ENCODE data around the gene AGR2. TPM values are rescaled to one million over a fixed set of nuclear protein-coding genes. Genes with fewer than 3 reads are reported as not detected.

Gene AGR2
- total RNA-seq, 2 experiments from 2014 or later = not detected

DNA sequence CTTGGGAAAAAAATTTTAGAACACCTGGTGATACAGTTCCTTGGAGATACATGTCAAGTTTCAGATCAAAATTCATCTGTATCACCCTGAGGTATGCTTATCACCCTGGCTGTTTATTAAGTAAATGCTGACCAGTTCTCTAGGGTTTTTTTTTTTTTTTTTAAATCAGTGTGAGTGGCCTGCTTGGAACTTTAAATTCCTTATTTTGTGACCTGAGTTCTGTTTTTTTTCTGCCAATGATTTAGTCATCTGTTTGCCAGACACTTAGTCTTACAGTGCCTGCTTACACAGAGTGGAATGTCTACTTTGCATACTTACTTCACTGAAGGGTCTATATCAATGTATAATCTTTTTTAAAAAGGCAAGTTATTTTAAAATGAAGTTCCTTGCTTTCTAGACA is 49.4 kb downstream of the AGR2 start:
- H3K36me3 Mint-ChIP-seq (ENCODE audit: low read depth) = no peaks in the 10 kb centered on the region

DNA sequence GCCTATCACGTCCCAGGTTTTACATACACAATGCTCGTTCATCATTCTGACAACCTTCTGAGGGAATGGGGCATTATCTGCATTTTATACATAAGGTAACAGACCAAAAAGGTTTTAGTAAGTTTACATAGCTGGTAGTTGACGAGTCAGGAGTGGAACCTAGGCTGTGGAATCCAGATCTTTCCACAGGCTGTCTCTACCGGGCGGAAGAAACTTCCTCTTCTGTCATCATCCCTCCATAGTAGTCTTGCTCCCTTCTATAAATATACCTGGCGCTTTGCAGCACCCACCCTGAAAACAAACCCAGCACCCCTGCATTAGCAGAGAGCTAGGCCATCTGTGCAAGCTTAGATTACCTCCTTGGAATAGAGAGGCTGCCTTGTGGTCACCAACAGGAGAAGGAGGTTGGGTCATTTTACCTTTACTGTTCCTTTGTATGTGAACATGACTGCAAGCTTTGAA is 49.9 kb downstream of the AGR2 start:
- peaks cover 11% of the 10 kb centered on the region for H3K4me1 Mint-ChIP-seq (ENCODE audit: low read depth)
- DNase-seq (no peak), ATAC-seq (ENCODE audit: poor library complexity) (no peak)
- peak overlapping the region; percentile 88 for H3K4me3 Mint-ChIP-seq
- H3K27me3 Mint-ChIP-seq = peaks cover 45% of the 10 kb centered on the region
- H3K36me3 ChIP-seq (ENCODE audit: insufficient read depth, low read length) = no peaks in the 10 kb centered on the region
- TF ChIP-seq, protein P1, sequence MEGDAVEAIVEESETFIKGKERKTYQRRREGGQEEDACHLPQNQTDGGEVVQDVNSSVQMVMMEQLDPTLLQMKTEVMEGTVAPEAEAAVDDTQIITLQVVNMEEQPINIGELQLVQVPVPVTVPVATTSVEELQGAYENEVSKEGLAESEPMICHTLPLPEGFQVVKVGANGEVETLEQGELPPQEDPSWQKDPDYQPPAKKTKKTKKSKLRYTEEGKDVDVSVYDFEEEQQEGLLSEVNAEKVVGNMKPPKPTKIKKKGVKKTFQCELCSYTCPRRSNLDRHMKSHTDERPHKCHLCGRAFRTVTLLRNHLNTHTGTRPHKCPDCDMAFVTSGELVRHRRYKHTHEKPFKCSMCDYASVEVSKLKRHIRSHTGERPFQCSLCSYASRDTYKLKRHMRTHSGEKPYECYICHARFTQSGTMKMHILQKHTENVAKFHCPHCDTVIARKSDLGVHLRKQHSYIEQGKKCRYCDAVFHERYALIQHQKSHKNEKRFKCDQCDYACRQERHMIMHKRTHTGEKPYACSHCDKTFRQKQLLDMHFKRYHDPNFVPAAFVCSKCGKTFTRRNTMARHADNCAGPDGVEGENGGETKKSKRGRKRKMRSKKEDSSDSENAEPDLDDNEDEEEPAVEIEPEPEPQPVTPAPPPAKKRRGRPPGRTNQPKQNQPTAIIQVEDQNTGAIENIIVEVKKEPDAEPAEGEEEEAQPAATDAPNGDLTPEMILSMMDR (IDR thresholded peaks at IDR 0.05) = no peak
- peaks cover 10% of the 10 kb centered on the region for H3K4me1 ChIP-seq (ENCODE audit: insufficient read depth, low read length)
- no peak overlapping the region for H3K27ac Mint-ChIP-seq
- H3K4me3 ChIP-seq (ENCODE audit: low read length) = no peak overlapping the region
- intact Hi-C loops (cut with DNase I, micrococcal nuclease) = no loop called here
- H3K9me3 Mint-ChIP-seq = no peaks in the 10 kb centered on the region
- no peaks in the 10 kb centered on the region for H3K9me3 ChIP-seq (ENCODE audit: control insufficient read depth in 1 of 2, insufficient read depth in 1 of 2, low read length in 2 of 2)
- no peak overlapping the region for H3K27ac ChIP-seq (ENCODE audit: low read depth in 1 of 2, low read length in 2 of 2)
- CTCF ChIA-PET = no interaction called here
- peaks cover 17 to 36% of the 10 kb centered on the region in 2 experiments for H3K27me3 ChIP-seq (ENCODE audit: control insufficient read depth in 1 of 2, insufficient read depth in 2 of 2, low read length in 2 of 2)
- no peaks in the 10 kb centered on the region for H3K36me3 Mint-ChIP-seq (ENCODE audit: low read depth)
- POLR2A ChIA-PET = no interaction called here

More for the DNA sequence above, 49.4 kb downstream of the AGR2 start:
- H3K9me3 Mint-ChIP-seq = no peaks in the 10 kb centered on the region
- H3K4me1 Mint-ChIP-seq (ENCODE audit: low read depth) = peaks cover 11% of the 10 kb centered on the region
- TF ChIP-seq, protein P1 (IDR thresholded peaks at IDR 0.05) = no peak
- ChIA-PET POLR2A (no interaction called here), CTCF (no interaction called here)
- H3K27ac Mint-ChIP-seq = no peak overlapping the region
- Histone ChIP-seq H3K4me1 (ENCODE audit: insufficient read depth, low read length) (peaks cover 10% of the 10 kb centered on the region), H3K9me3 (ENCODE audit: control insufficient read depth in 1 of 2, insufficient read depth in 1 of 2, low read length in 2 of 2) (no peaks in the 10 kb centered on the region), H3K27ac (ENCODE audit: low read depth in 1 of 2, low read length in 2 of 2) (no peak overlapping the region), H3K36me3 (ENCODE audit: insufficient read depth, low read length) (no peaks in the 10 kb centered on the region), H3K4me3 (ENCODE audit: low read length) (no peak overlapping the region), H3K27me3 (ENCODE audit: control insufficient read depth in 1 of 2, insufficient read depth in 2 of 2, low read length in 2 of 2) (peaks cover 17 to 33% of the 10 kb centered on the region in 2 experiments)
- DNase-seq (no peak), ATAC-seq (ENCODE audit: poor library complexity) (no peak)
- H3K27me3 Mint-ChIP-seq = peaks cover 45% of the 10 kb centered on the region
- intact Hi-C loops (cut with DNase I, micrococcal nuclease) = no loop called here
- H3K4me3 Mint-ChIP-seq = peak overlapping the region; percentile 23

DNA sequence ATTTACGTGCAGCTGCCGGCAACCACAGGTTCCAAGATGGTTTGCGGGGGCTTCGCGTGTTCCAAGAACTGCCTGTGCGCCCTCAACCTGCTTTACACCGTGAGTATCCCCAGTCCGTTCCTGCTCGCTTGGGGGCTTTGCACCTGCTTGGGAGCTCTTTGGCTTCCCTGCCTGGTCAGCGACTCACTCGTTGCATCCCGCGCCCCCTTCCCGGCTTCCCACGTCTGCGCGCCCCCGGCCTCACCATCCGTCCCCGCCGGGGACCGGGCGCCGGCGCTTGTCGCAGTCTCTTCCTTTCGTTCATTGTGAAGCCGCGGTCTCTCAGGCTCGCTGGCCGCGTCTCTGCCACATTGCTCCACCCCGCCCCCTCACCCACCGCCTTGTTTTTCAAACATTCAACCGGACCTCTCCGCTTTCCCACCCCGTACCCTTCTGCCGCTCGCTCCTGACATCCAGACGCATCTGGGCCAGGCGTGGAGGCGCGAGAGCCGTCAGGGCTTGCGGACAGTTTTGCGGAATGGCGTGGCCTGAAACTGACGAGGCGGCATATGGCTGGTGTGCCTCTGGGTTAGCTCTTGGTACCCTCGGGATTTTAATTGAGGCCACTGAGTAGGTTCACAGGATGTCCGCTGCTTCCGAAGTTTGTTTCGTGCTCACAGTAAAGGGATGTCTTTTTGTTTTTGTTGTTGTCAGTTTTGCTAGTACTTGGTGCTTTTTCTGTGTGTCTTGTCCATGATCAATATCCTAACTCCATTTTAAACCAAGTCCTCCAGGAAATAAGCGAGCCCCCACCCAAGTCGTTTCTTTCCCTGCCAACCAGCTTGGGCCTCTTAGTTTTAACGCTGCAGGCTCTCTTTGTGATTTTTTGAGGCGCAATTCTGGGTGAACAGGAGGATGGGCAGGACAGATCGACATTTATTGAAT is 50.6 kb downstream of the AGR2 start:
- H3K4me3 ChIP-seq (ENCODE audit: low read length) = peak overlapping the region; percentile 55
- H3K9me3 ChIP-seq (ENCODE audit: control insufficient read depth in 1 of 2, insufficient read depth in 1 of 2, low read length in 2 of 2) = no peaks in the 10 kb centered on the region
- ChIA-PET POLR2A (no interaction called here), CTCF (no interaction called here)
- H3K36me3 ChIP-seq (ENCODE audit: insufficient read depth, low read length) = no peaks in the 10 kb centered on the region
- H3K27me3 ChIP-seq (ENCODE audit: control insufficient read depth in 1 of 2, insufficient read depth in 2 of 2, low read length in 2 of 2) = peaks cover 17 to 36% of the 10 kb centered on the region in 2 experiments
- ATAC-seq (ENCODE audit: poor library complexity) (peak; percentile 11), DNase-seq (peak in 1 of 14 experiments; percentile 12)
- Mint-ChIP-seq H3K4me1 (ENCODE audit: low read depth) (peaks cover 11% of the 10 kb centered on the region), H3K27me3 (peaks cover 45% of the 10 kb centered on the region), H3K4me3 (peak overlapping the region; percentile 88), H3K27ac (no peak overlapping the region), H3K36me3 (ENCODE audit: low read depth) (no peaks in the 10 kb centered on the region), H3K9me3 (no peaks in the 10 kb centered on the region)
- intact Hi-C loops (cut with DNase I, micrococcal nuclease) = no loop called here
- peaks cover 10% of the 10 kb centered on the region for H3K4me1 ChIP-seq (ENCODE audit: insufficient read depth, low read length)
- H3K27ac ChIP-seq (ENCODE audit: low read depth in 1 of 2, low read length in 2 of 2) = no peak overlapping the region
- TF ChIP-seq, protein P1 (IDR thresholded peaks at IDR 0.05) = no peak

Data from CD4-positive, alpha-beta T cell (primary cell).